Cardiac fibroblast (primary cell): ENCODE measurements around the gene SDK2.

Experiments
- DNase-seq, 2 donors: peaks; one replicate each; pipeline versions ENCODE4 v3.0.0 to v3.0.0-alpha.2; 2010; ENCODE audit warnings: low read depth in 2 of 2
- H3K4me3 ChIP-seq, 2 donors: replicated peaks in 1 of 2; 1 replicate in 1 of 2; 2 replicates in 1 of 2; pipeline ENCODE4 v1.5.1; 2011; ENCODE audit warnings: low read depth in 2 of 2, low read length in 2 of 2, mild to moderate bottlenecking in 2 of 2, moderate library complexity in 1 of 2
- CTCF ChIP-seq: IDR thresholded peaks from one replicate; pipeline ENCODE4 v1.5.1; 2011; ENCODE audit warnings: low read depth, mild to moderate bottlenecking, low read length, inconsistent platforms

Gene SDK2

DNA sequence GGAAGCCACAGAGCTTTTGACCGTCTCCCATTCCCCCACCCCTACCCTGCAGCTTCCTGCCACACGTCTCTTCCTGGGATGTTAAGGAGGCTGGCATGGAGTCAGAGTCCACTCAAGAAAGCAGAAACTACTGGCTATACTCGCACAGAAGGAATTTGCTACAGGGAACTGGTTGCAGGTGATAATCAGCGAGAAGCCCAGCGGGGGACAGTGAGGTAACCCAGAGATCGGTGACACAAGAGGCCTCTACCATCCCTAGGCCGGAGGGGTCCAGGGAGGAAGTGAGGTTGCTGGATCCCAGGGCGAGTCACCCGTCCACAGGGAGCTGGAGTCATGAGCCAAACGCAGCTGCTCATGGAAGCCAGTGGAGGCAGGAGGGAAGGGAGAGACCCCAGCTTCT lies 93.7 kb downstream of the SDK2 start:
- no peak for DNase-seq
- no peak overlapping the region for H3K4me3 ChIP-seq
- no peak for TF ChIP-seq CTCF

GRCh38 chr17:73549841-73550430 lies 94.3 kb downstream of the SDK2 start:
- H3K4me3 ChIP-seq = no peak overlapping the region
- TF ChIP-seq CTCF = no peak
- no peak for DNase-seq

GRCh38 chr17:73548620-73549311 lies 95.5 kb downstream of the SDK2 start:
- no peak overlapping the region for H3K4me3 ChIP-seq
- no peak for TF ChIP-seq CTCF

DNA sequence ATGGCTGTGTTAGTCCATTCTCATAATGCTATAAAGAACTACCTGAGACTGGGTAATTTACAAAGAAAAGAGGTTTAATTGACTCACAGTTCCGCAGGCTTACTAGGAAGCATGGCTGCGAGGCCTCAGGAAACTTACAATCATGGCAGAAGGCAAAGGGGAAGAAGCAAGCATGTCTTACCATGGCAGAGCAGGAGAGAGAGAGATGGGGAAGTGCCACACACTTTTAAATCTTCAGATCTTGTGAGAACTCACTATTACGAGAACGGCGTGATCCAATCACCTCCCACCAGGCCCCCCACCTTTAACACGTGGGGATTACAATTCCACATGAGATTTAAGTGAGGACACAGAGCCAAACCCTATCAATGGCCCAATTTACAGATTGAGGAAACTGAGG lies 96.5 kb downstream of the SDK2 start:
- H3K4me3 ChIP-seq = no peak overlapping the region
- TF ChIP-seq CTCF = no peak
- no peak for DNase-seq

More at GRCh38 chr17:73548620-73549311, 95.5 kb downstream of the SDK2 start:
- DNase-seq = no peak

DNA sequence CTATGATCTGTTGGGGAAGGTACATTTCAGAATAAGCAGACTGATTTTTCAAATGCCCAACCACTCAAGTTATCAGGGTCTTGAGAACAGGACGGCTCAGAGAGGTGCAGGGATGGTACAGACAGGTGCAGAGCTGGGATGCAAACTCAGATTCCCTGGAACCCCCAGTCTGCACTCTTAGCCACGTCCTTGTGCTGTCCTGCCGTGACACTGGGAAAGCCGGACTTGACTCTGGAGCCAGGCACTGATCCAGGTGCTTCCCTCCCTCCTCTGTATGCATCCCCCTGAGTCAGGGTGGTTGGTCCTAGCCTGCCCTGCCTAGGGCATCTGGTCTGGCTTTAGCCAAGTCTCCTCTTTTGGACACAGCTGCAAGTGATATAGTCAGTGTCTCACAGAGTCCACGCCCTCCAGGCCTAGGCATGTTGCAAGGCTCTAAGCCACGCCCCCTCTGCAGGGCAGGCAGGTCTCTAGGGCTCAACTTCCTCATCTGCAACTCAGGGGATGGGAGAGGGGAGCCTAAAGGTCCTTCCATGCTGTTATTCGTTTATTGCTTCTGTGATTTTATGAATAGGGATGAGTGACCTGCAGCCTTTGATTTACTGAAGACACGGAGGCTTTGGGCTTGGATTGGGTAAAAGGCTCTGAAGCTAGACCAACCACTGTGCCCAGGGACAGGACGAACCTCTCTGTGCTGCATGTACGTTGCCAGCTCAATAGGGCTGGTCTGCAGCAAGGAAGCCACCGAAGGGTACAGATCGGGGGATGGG lies 97.3 kb downstream of the SDK2 start:
- no peak overlapping the region for H3K4me3 ChIP-seq
- peak in 1 of 2 donors; percentile 7 for DNase-seq
- TF ChIP-seq CTCF = no peak

GRCh38 chr17:73546114-73546513 lies 98.1 kb downstream of the SDK2 start:
- no peak overlapping the region for H3K4me3 ChIP-seq
- no peak for DNase-seq
- no peak for TF ChIP-seq CTCF
